HFFc6 (cell line): ENCODE results near the gene EXTL1. TPM values are rescaled to one million over a fixed set of nuclear protein-coding genes. Genes with fewer than 3 reads are reported as not detected.
A peak's percentile ranks its signal among the peaks of the same experiment; 100 is the strongest.

Experiments
- DNase-seq: peaks from one replicate; pipeline ENCODE4 v3.0.0-alpha.2; 2018
- H3K27ac Mint-ChIP-seq: 2 replicates; pipeline ENCODE4 v1.8.0; 2020; ENCODE audit warnings: mild to moderate bottlenecking, mixed read lengths
- H3K27me3 Mint-ChIP-seq: 2 replicates; pipeline ENCODE4 v1.8.0; 2021; ENCODE audit warnings: mild to moderate bottlenecking, moderate library complexity, mixed read lengths; ENCODE audit not compliant: insufficient read depth
- H3K36me3 Mint-ChIP-seq: 2 replicates; pipeline ENCODE4 v1.8.0; 2021; ENCODE audit warnings: low read depth, mixed read lengths
- H3K4me1 Mint-ChIP-seq: 2 replicates; pipeline ENCODE4 v1.8.0; 2020; ENCODE audit warnings: low read depth, mixed read lengths
- H3K4me3 Mint-ChIP-seq: 2 replicates; pipeline ENCODE4 v1.8.0; 2020; ENCODE audit warnings: mild to moderate bottlenecking, moderate library complexity, mixed read lengths
- H3K9me3 Mint-ChIP-seq: 2 replicates; pipeline ENCODE4 v1.8.0; 2020; ENCODE audit warnings: mild to moderate bottlenecking, mixed read lengths
- total RNA-seq, 6 experiments: library from RNA; stranded (reverse); fragmentation: NEBNext Ultra II Directional; extraction: Animal tissue kit (Norgen Biotek cat#: 25700); gene quantifications; 2 replicates in 1 of 6; 3 replicates in 5 of 6; pipeline ENCODE4 v1.2.3, GENCODE V29; 2021
- TF ChIP-seq, protein P1 (sequence below): fragments of 200-600 bp; sonication (generic); IDR thresholded peaks from 2 replicates; pipeline ENCODE4 v1.5.0; 2021; ENCODE audit warnings: antibody characterized with exemption, mild to moderate bottlenecking

The EXTL1 gene
- total RNA-seq, 6 experiments from 2014 or later = 8.1 to 22.9 (median 9.4) TPM

DNA sequence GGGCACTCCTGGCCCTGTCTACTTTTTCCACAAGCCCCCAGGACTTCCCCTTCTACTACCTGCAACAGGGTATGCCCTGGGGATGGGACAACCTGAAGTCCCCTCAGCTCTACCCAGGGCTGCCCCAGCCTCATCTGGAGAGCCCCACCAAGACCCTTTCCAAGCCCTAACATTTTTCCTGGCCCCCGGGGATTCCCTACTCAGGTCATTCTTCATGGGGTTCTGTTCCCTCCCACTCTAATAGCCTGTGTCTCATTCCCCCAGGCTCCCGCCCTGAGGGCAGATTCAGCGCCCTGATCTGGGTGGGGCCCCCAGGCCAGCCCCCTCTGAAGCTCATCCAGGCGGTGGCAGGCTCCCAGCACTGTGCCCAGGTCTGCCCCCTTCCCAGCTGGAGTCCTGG is 9.6 kb downstream of the EXTL1 start:
- no peaks in the 10 kb centered on the region for H3K9me3 Mint-ChIP-seq
- peaks cover 58% of the 10 kb centered on the region for H3K4me1 Mint-ChIP-seq
- no peak overlapping the region for H3K4me3 Mint-ChIP-seq
- H3K27me3 Mint-ChIP-seq = peaks cover 9% of the 10 kb centered on the region; the same call in 1 of the 2 replicates
- TF ChIP-seq, protein P1, sequence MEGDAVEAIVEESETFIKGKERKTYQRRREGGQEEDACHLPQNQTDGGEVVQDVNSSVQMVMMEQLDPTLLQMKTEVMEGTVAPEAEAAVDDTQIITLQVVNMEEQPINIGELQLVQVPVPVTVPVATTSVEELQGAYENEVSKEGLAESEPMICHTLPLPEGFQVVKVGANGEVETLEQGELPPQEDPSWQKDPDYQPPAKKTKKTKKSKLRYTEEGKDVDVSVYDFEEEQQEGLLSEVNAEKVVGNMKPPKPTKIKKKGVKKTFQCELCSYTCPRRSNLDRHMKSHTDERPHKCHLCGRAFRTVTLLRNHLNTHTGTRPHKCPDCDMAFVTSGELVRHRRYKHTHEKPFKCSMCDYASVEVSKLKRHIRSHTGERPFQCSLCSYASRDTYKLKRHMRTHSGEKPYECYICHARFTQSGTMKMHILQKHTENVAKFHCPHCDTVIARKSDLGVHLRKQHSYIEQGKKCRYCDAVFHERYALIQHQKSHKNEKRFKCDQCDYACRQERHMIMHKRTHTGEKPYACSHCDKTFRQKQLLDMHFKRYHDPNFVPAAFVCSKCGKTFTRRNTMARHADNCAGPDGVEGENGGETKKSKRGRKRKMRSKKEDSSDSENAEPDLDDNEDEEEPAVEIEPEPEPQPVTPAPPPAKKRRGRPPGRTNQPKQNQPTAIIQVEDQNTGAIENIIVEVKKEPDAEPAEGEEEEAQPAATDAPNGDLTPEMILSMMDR = no peak
- peak overlapping the region; percentile 88 for H3K27ac Mint-ChIP-seq
- no peak for DNase-seq
- peaks cover 8% of the 10 kb centered on the region; the same call in 1 of the 2 replicates for H3K36me3 Mint-ChIP-seq

DNA sequence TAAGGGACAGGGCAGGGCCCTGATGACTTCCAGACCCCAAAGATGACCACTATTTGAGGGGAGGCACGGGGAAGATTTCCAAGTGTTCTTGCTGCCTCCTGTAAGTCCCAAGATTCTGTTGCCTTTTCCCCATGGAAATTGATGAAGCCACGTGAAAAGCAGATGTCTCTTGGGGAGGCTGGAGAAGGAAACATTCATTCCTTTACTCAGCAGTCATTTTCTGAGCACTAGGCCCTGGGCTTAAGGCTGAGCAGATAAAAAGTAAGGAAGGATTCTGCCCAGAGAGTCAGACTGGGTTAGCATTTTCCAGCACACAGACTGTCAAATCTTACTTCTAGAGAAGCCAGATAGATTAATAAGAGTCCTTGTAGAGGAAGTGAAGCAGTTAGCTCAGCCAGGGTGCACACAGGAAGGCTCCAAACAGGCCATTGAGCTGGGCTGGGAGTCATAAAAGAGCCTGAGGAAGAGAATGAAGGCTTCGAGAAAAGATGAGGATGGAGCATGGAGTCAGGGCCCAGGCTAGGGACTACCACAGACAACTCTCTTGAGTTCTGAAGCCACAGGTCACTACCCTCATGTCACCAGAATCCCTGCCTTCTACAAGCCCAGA is 10.1 kb downstream of the EXTL1 start:
- peaks cover 9% of the 10 kb centered on the region; the same call in 1 of the 2 replicates for H3K27me3 Mint-ChIP-seq
- H3K27ac Mint-ChIP-seq = peak overlapping the region; percentile 88
- TF ChIP-seq, protein P1 = no peak
- peaks cover 8% of the 10 kb centered on the region; the same call in 1 of the 2 replicates for H3K36me3 Mint-ChIP-seq
- peaks cover 62% of the 10 kb centered on the region for H3K4me1 Mint-ChIP-seq
- H3K4me3 Mint-ChIP-seq = no peak overlapping the region
- H3K9me3 Mint-ChIP-seq = no peaks in the 10 kb centered on the region
- peak; percentile 69 for DNase-seq

DNA sequence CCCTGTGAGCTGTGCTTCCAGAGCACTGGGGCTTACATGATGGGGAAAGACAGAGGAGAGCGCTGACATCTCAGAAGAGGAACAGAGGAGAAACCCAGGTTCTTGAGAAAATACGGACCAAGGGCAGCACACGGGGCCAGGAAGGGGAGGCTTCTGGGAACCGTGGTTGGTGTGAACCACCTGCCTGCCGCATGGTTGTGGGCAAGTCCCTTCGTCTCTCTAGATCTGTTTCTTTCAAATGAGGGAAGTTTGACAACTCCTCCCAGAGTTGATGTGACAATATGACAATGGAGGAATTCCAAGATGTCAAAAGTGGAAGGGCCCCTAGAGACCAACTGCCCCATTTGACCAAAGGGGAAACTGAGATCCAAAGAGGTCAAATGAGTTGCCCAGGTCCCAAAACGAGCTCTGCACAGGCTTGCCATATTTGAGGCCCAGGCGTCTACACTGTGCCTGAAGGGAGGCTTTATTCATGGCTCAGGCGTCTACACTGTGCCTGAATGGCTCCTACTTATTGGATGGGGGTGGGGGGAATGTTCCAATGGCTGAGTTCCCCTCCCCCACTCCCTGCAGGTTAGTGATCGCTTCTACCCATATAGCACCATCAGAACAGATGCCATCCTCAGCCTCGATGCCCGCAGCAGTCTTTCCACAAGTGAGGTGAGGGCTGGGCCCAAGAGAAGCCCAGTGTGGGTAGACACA is 11.2 kb downstream of the EXTL1 start:
- H3K27ac Mint-ChIP-seq = no peak overlapping the region
- no peak for DNase-seq
- no peaks in the 10 kb centered on the region for H3K9me3 Mint-ChIP-seq
- H3K36me3 Mint-ChIP-seq = peaks cover 8% of the 10 kb centered on the region; the same call in 1 of the 2 replicates
- H3K4me3 Mint-ChIP-seq = no peak overlapping the region
- TF ChIP-seq, protein P1 = no peak
- H3K4me1 Mint-ChIP-seq = peaks cover 52% of the 10 kb centered on the region
- peaks cover 9% of the 10 kb centered on the region; the same call in 1 of the 2 replicates for H3K27me3 Mint-ChIP-seq

DNA sequence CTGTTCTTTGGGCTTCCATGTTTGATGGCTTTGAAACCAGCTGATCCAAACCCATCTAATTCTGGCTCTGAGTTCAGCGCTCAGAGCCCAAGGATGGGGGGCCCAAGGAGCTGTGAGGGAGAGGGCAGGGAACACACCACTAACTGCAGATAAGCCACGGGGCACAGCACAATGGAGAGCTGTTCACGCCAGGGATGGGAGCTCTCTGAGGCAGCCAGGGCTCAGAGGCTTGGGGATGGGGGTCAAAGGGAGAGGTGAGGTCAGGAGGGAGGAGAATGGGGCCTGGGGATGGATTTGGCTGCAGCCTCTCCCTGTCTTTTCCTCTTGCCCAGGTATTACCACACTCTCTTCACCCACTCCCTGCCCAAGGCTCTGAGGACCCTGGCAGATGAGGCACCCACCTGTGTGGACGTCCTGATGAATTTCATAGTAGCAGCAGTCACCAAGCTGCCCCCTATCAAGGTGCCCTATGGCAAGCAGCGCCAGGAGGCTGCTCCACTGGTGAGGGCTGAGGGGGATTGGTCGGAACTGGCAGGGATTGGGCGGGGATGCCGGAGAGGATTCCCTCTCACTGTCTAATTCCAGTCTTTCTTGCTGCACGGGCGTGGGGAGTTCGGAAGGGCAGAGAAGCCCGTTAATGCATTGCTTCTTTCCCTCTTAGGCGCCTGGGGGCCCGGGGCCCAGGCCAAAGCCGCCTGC is 13.1 kb downstream of the EXTL1 start:
- DNase-seq = no peak
- Mint-ChIP-seq H3K4me3 (peak overlapping the region; percentile 93), H3K27ac (peak overlapping the region; percentile 64; the same call in 1 of the 2 replicates), H3K4me1 (peaks cover 48% of the 10 kb centered on the region), H3K36me3 (peaks cover 8% of the 10 kb centered on the region; the same call in 1 of the 2 replicates), H3K27me3 (peaks cover 20% of the 10 kb centered on the region), H3K9me3 (no peaks in the 10 kb centered on the region)
- TF ChIP-seq, protein P1 = no peak

DNA sequence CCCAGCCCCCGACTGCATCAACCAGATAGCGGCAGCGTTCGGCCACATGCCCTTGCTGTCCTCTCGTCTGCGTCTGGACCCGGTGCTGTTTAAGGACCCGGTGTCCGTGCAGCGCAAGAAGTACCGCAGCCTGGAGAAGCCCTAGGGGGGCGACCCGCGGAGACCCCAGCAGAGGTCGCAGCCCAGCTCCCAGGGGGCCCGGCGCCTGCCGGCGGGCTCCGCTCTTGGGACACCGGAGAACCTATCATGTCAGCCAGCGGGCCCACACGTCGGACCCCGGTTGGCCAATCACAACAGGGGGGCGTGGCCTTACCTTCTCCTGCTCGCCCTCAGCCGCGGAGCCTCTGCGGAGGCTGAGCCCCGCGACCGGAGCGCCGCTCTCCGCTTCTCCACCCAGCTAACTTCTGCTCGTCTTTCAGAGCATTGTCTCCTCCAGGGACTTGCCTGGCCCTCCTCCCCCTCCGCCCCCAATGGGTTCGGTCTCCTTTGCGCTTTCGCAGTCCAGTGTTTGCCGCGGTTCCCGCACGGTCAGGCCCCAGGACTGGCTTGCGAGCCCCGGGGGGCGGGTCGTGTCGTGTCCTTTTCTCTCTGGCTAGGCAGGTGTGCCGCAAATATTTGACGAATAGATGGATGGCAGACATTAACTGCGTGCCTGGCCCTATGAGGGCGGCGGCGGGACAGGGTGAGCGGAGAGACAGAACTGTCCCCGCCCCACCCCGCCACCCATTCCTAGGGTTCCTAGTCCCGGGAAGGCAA is 13.8 kb downstream of the EXTL1 start:
- H3K4me1 Mint-ChIP-seq = peaks cover 46% of the 10 kb centered on the region
- H3K27ac Mint-ChIP-seq = peak overlapping the region; percentile 72
- peak; percentile 83 for DNase-seq
- TF ChIP-seq, protein P1 = no peak
- peak overlapping the region; percentile 93 for H3K4me3 Mint-ChIP-seq
- peaks cover 20% of the 10 kb centered on the region for H3K27me3 Mint-ChIP-seq
- peaks cover 7% of the 10 kb centered on the region; the same call in 1 of the 2 replicates for H3K36me3 Mint-ChIP-seq
- H3K9me3 Mint-ChIP-seq = no peaks in the 10 kb centered on the region
